Keratinocyte (primary cell): Measurements from ENCODE around the gene LMCD1. TPM values are rescaled to one million over a fixed set of nuclear protein-coding genes. Genes with fewer than 3 reads are reported as not detected.

ENCODE experiments used
- DNase-seq: peaks from one replicate; pipeline ENCODE4 v3.0.0-alpha.2; 2011; ENCODE audit warnings: low read depth, missing footprints, low spot score
- FAIRE-seq: peaks from 2 replicates; lab custom pipeline; 2011; peaks lifted over from hg19 to GRCh38; lab: Jason Lieb, UNC
- H2AFZ ChIP-seq: 2 replicates; pipeline ENCODE4 v1.6.0; 2012; ENCODE audit warnings: low read length, control low read depth, inconsistent platforms; ENCODE audit not compliant: control insufficient read depth
- H3K27ac ChIP-seq: 2 replicates; pipeline ENCODE4 v1.5.1; 2011; ENCODE audit warnings: low read length; ENCODE audit not compliant: control insufficient read depth, insufficient read depth
- H3K27me3 ChIP-seq: 3 replicates; pipeline ENCODE4 v1.6.0; 2011; ENCODE audit warnings: low read length; ENCODE audit not compliant: control insufficient read depth, insufficient read depth; ENCODE audit errors: extremely low read depth
- H3K36me3 ChIP-seq, 2 experiments: 2 replicates in 1 of 2; 3 replicates in 1 of 2; pipeline ENCODE4 v1.5.1; 2011; ENCODE audit warnings: low read length in 2 of 2, mild to moderate bottlenecking in 1 of 2; ENCODE audit not compliant: control insufficient read depth in 2 of 2, insufficient read depth in 2 of 2; ENCODE audit errors: extremely low read depth in 1 of 2
- H3K4me1 ChIP-seq: 3 replicates; pipeline ENCODE4 v1.5.1; 2011; ENCODE audit warnings: low read length; ENCODE audit not compliant: control insufficient read depth, insufficient read depth; ENCODE audit errors: extremely low read depth
- H3K4me2 ChIP-seq: 3 replicates; pipeline ENCODE4 v1.6.0; 2011; ENCODE audit warnings: low read depth, low read length; ENCODE audit not compliant: control insufficient read depth, insufficient read depth; ENCODE audit errors: extremely low read depth
- H3K4me3 ChIP-seq, 3 experiments: fragments of 200-600 bp in 1 of 3; sonication (generic) in 1 of 3; 2 replicates in 2 of 3; 3 replicates in 1 of 3; pipeline ENCODE4 v1.5.1; 2011 to 2016; ENCODE audit warnings: low read length in 3 of 3, mild to moderate bottlenecking in 3 of 3, control low read depth in 2 of 3, inconsistent platforms in 1 of 3, low read depth in 1 of 3, mixed read lengths in 1 of 3, mixed run types in 1 of 3, moderate library complexity in 1 of 3; ENCODE audit not compliant: control insufficient read depth in 2 of 3, insufficient read depth in 2 of 3; ENCODE audit errors: extremely low read depth in 1 of 3
- H3K79me2 ChIP-seq: 2 replicates; pipeline ENCODE4 v1.6.0; 2012; ENCODE audit warnings: low read length; ENCODE audit not compliant: control insufficient read depth, insufficient read depth
- H3K9ac ChIP-seq: 3 replicates; pipeline ENCODE4 v1.6.0; 2011; ENCODE audit warnings: low read length; ENCODE audit not compliant: control insufficient read depth, insufficient read depth; ENCODE audit errors: extremely low read depth
- H3K9me1 ChIP-seq: 3 replicates; pipeline ENCODE4 v1.6.0; 2011; ENCODE audit warnings: low read length; ENCODE audit not compliant: control insufficient read depth, insufficient read depth; ENCODE audit errors: extremely low read depth
- H3K9me3 ChIP-seq: 2 replicates; pipeline ENCODE4 v1.5.1; 2012; ENCODE audit warnings: low read depth, low read length; ENCODE audit not compliant: control insufficient read depth
- H4K20me1 ChIP-seq: 3 replicates; pipeline ENCODE4 v1.6.0; 2011; ENCODE audit warnings: low read length; ENCODE audit not compliant: control insufficient read depth, insufficient read depth; ENCODE audit errors: extremely low read depth
- CTCF ChIP-seq, 3 experiments: IDR thresholded peaks in 1 of 3; conservative IDR thresholded peaks in 1 of 3; optimal IDR thresholded peaks in 1 of 3; 2 replicates in 2 of 3; 3 replicates in 1 of 3; pipeline versions ENCODE3 to v1.5.1; 2011; ENCODE audit warnings: low read length in 3 of 3, mild to moderate bottlenecking in 3 of 3, moderate library complexity in 2 of 3, control low read depth in 1 of 3, inconsistent platforms in 1 of 3; ENCODE audit not compliant: insufficient read depth in 2 of 3; ENCODE audit errors: extremely low read depth in 1 of 3
- EZH2 ChIP-seq: IDR thresholded peaks from one replicate; pipeline ENCODE4 v1.6.1; 2012; ENCODE audit warnings: inconsistent platforms, mild to moderate bottlenecking, low read length, moderate library complexity
- dilution Hi-C: fragments of 300-500 bp; cut with MboI; formaldehyde crosslinking; loops from one replicate; pipeline ENCODE4 v1.7.0; 2020; ENCODE audit warnings: low sequenced_read_pairs; ENCODE audit not compliant: extremely low pct_ligation_motif_present
- polyA plus RNA-seq, 5 experiments: library from polyadenylated mRNA; depleted of rRNA in 3 of 5; stranded (reverse) in 3 of 5; stranded (forward) in 1 of 5; unstranded in 1 of 5; fragments of >200 nt; gene quantifications; 1 replicate in 1 of 5; 2 replicates in 3 of 5; 3 replicates in 1 of 5; pipeline versions ENCODE4 v1.2.1 to v1.2.3, GENCODE V29; 2011 to 2012; ENCODE audit warnings: missing spikeins in 2 of 5, low read depth in 1 of 5, low replicate concordance in 1 of 5

The LMCD1 gene
- polyA plus RNA-seq, 1 donor (not counting 4 experiments of a cell fraction or from before 2014, with no cell fraction given), result 3.7 TPM

- Histone ChIP-seq H3K9ac (no peak overlapping the region), H3K36me3 (no peaks in the 10 kb centered on the region), H3K4me2 (no peak overlapping the region), H3K4me3 (no peak overlapping the region), H3K4me1 (no peaks in the 10 kb centered on the region), H3K9me1 (no peaks in the 10 kb centered on the region), H3K27ac (no peak overlapping the region), H3K27me3 (no peaks in the 10 kb centered on the region), H4K20me1 (no peaks in the 10 kb centered on the region), H3K9me3 (no peaks in the 10 kb centered on the region), H3K79me2 (no peaks in the 10 kb centered on the region), H2AFZ (no peak overlapping the region)
- DNase-seq (no peak), FAIRE-seq (no peak)
- no peak for TF ChIP-seq CTCF (optimal IDR thresholded peaks at IDR 0.05 in 1 of 3, IDR thresholded peaks at IDR 0.05 in 1 of 3, conservative IDR thresholded peaks at IDR 0.05 in 1 of 3; ENCODE audit: extremely low read depth in 1 of 3, insufficient read depth in 2 of 3, low read length in 3 of 3)
- TF ChIP-seq EZH2, result no peak
- dilution Hi-C loops, result no loop called here
Observed at GRCh38 chr3:8549354-8549753, 47.7 kb downstream of the LMCD1 start.

- no peak overlapping the region for H3K27ac ChIP-seq
- no peaks in the 10 kb centered on the region for H4K20me1 ChIP-seq
- H3K9ac ChIP-seq, result no peak overlapping the region
- no peak overlapping the region for H3K4me2 ChIP-seq
- FAIRE-seq, result no peak
- no peaks in the 10 kb centered on the region for H3K4me1 ChIP-seq
- no peak overlapping the region for H2AFZ ChIP-seq
- TF ChIP-seq EZH2, result no peak
- TF ChIP-seq CTCF (optimal IDR thresholded peaks at IDR 0.05 in 1 of 3, IDR thresholded peaks at IDR 0.05 in 1 of 3, conservative IDR thresholded peaks at IDR 0.05 in 1 of 3; ENCODE audit: extremely low read depth in 1 of 3, insufficient read depth in 2 of 3, low read length in 3 of 3), result no peak
- no peaks in the 10 kb centered on the region for H3K9me3 ChIP-seq
- dilution Hi-C loops, result no loop called here
- no peak overlapping the region for H3K4me3 ChIP-seq
- no peaks in the 10 kb centered on the region for H3K79me2 ChIP-seq
- no peaks in the 10 kb centered on the region for H3K27me3 ChIP-seq
- no peaks in the 10 kb centered on the region for H3K36me3 ChIP-seq
- H3K9me1 ChIP-seq, result no peaks in the 10 kb centered on the region
- no peak for DNase-seq
Observed at GRCh38 chr3:8550611-8551010, 49.0 kb downstream of the LMCD1 start.
